Hepatocyte (in vitro differentiated cells): ENCODE results near the gene FNDC11. TPM values are rescaled to one million over a fixed set of nuclear protein-coding genes. Genes with fewer than 3 reads are reported as not detected.
"Not testable (repeated sequence)": the region's sequence is repeated elsewhere in the genome, so short reads cannot be mapped to it uniquely, and the experiment has no call there.

Experiments
- DNase-seq: peaks from one replicate; pipeline ENCODE4 v3.0.0-alpha.2; 2016; ENCODE audit warnings: low spot score
- H2AFZ ChIP-seq: fragments of 200-600 bp; sonication (generic); 2 replicates; pipeline ENCODE4 v1.6.0; 2016; ENCODE audit warnings: antibody characterized with exemption, mild to moderate bottlenecking
- H3K27ac ChIP-seq: fragments of 200-600 bp; sonication (generic); 2 replicates; pipeline ENCODE4 v1.5.1; 2016; ENCODE audit warnings: mild to moderate bottlenecking
- H3K27me3 ChIP-seq: fragments of 200-600 bp; sonication (generic); 2 replicates; pipeline ENCODE4 v1.6.1; 2016
- H3K36me3 ChIP-seq: fragments of 200-600 bp; sonication (generic); replicated peaks from 2 replicates; pipeline ENCODE4 v1.5.1; 2016; ENCODE audit warnings: low read depth; ENCODE audit not compliant: insufficient read depth
- H3K4me1 ChIP-seq: fragments of 200-600 bp; sonication (generic); 2 replicates; pipeline ENCODE4 v1.5.1; 2016; ENCODE audit warnings: mild to moderate bottlenecking, moderate library complexity; ENCODE audit not compliant: insufficient read depth
- H3K4me2 ChIP-seq: fragments of 200-600 bp; sonication (generic); 2 replicates; pipeline ENCODE4 v1.6.0; 2016
- H3K4me3 ChIP-seq: fragments of 200-600 bp; sonication (generic); 2 replicates; pipeline ENCODE4 v1.5.1; 2016; ENCODE audit warnings: mild to moderate bottlenecking
- H3K79me2 ChIP-seq: fragments of 200-600 bp; sonication (generic); 2 replicates; pipeline ENCODE4 v1.6.0; 2017; ENCODE audit warnings: mild to moderate bottlenecking
- H3K9me2 ChIP-seq: fragments of 200-600 bp; sonication (generic); replicated peaks from 2 replicates; pipeline ENCODE4 v1.6.0; 2017; ENCODE audit warnings: mild to moderate bottlenecking; ENCODE audit not compliant: insufficient read depth
- H3K9me3 ChIP-seq: fragments of 200-600 bp; sonication (generic); 2 replicates; pipeline ENCODE4 v1.5.1; 2016; ENCODE audit warnings: low read depth, mild to moderate bottlenecking
- H4K20me1 ChIP-seq: fragments of 200-600 bp; sonication (generic); 2 replicates; pipeline ENCODE4 v1.6.0; 2016; ENCODE audit warnings: mild to moderate bottlenecking; ENCODE audit not compliant: insufficient read depth, poor library complexity, severe bottlenecking
- EZH2 ChIP-seq: fragments of 200-600 bp; sonication (generic); IDR thresholded peaks from 2 replicates; pipeline ENCODE4 v1.6.1; 2016; ENCODE audit warnings: antibody characterized with exemption, mild to moderate bottlenecking, borderline replicate concordance
- EZH2phosphoT487 ChIP-seq: fragments of 200-600 bp; sonication (generic); IDR thresholded peaks from one replicate; pipeline ENCODE4 v1.6.1; 2018; ENCODE audit warnings: antibody characterized with exemption, mild to moderate bottlenecking, low read depth, moderate library complexity; ENCODE audit not compliant: unreplicated experiment, severe bottlenecking
- WGBS: methylation state at CpG from one replicate; pipeline ENCODE4 v1.1.6; 2016; ENCODE audit warnings: low lambda C conversion rate; ENCODE audit errors: missing lambda C conversion rate; 5-methylcytosine and 5-hydroxymethylcytosine counted together
- polyA plus RNA-seq: library from polyadenylated mRNA; unstranded; fragments of >200 nt; fragmentation: Nextera tagmentation; extraction: Ambion mirVana; gene quantifications from 2 replicates; pipeline ENCODE4 v1.2.1, GENCODE V29; 2016
- total RNA-seq: library from RNA; depleted of rRNA; stranded (reverse); fragments of >200 nt; gene quantifications from 2 replicates; pipeline ENCODE4 v1.2.3, GENCODE V29; 2014
- TF ChIP-seq, protein P1 (sequence below): fragments of 200-600 bp; sonication (generic); IDR thresholded peaks from 2 replicates; pipeline ENCODE4 v1.5.1; 2016; ENCODE audit warnings: antibody characterized with exemption, mild to moderate bottlenecking; ENCODE audit not compliant: poor library complexity

FNDC11 gene
- total and polyA plus RNA-seq, 2 experiments from 2014 or later: 0.57 to 0.79 TPM

DNA sequence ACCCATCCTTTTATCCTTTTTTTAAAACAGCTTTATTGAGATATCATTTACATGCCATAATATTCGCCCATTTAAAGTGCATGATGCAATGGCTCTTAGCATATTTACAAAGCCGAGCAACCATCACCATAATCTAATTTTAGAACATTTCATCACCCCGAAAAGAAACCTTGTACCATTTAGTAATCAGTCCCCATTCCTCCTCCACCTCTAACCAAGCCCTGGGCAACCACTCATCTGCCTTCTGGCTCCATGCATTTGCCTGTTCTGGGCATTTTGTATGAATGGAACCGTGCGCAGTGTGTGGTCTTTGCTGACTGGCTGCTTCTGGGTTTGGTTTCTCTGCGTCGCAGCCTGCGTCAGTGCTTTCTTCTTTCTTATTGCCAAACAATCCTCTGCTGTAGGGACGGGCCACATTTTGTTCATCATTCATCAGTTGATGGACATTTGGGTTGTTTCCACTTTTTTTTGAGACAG, 44.8 kb upstream of the FNDC11 start:
- no peaks in the 10 kb centered on the region for H3K9me2 ChIP-seq
- H3K4me2 ChIP-seq: no peak overlapping the region
- H3K27ac ChIP-seq: no peak overlapping the region
- H3K36me3 ChIP-seq: no peaks in the 10 kb centered on the region
- H3K27me3 ChIP-seq: peaks cover 6% of the 10 kb centered on the region
- WGBS: 92% methylated on average over 9 of the region's 9 CpGs
- no peak overlapping the region for H2AFZ ChIP-seq
- no peaks in the 10 kb centered on the region for H3K79me2 ChIP-seq
- H3K9me3 ChIP-seq: no peaks in the 10 kb centered on the region
- DNase-seq: no peak
- no peak overlapping the region for H3K4me3 ChIP-seq
- H4K20me1 ChIP-seq: no peaks in the 10 kb centered on the region
- no peaks in the 10 kb centered on the region for H3K4me1 ChIP-seq
- TF ChIP-seq EZH2phosphoT487: no peak
- TF ChIP-seq, protein P1, sequence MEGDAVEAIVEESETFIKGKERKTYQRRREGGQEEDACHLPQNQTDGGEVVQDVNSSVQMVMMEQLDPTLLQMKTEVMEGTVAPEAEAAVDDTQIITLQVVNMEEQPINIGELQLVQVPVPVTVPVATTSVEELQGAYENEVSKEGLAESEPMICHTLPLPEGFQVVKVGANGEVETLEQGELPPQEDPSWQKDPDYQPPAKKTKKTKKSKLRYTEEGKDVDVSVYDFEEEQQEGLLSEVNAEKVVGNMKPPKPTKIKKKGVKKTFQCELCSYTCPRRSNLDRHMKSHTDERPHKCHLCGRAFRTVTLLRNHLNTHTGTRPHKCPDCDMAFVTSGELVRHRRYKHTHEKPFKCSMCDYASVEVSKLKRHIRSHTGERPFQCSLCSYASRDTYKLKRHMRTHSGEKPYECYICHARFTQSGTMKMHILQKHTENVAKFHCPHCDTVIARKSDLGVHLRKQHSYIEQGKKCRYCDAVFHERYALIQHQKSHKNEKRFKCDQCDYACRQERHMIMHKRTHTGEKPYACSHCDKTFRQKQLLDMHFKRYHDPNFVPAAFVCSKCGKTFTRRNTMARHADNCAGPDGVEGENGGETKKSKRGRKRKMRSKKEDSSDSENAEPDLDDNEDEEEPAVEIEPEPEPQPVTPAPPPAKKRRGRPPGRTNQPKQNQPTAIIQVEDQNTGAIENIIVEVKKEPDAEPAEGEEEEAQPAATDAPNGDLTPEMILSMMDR: no peak
- TF ChIP-seq EZH2: no peak

- H3K9me3 ChIP-seq: no peaks in the 10 kb centered on the region
- WGBS: 93% methylated on average over 3 of the region's 3 CpGs
- no peak overlapping the region for H2AFZ ChIP-seq
- H3K9me2 ChIP-seq: no peaks in the 10 kb centered on the region
- H3K4me1 ChIP-seq: no peaks in the 10 kb centered on the region
- no peak for DNase-seq
- H3K4me2 ChIP-seq: no peak overlapping the region
- H3K4me3 ChIP-seq: no peak overlapping the region
- no peak overlapping the region for H3K27ac ChIP-seq
- TF ChIP-seq EZH2 (no peak), EZH2phosphoT487 (no peak)
- TF ChIP-seq, protein P1: no peak
- H4K20me1 ChIP-seq: no peaks in the 10 kb centered on the region
- H3K27me3 ChIP-seq: peaks cover 5% of the 10 kb centered on the region
- no peaks in the 10 kb centered on the region for H3K79me2 ChIP-seq
- no peaks in the 10 kb centered on the region for H3K36me3 ChIP-seq
Measured at GRCh38 chr20:63513207-63513606, 40.8 kb upstream of the FNDC11 start.

GRCh38 chr20:63514520-63514919, 39.4 kb upstream of the FNDC11 start:
- not testable (repeated sequence) for H3K36me3 ChIP-seq, DNase-seq, H3K4me3 ChIP-seq, H3K27ac ChIP-seq, H4K20me1 ChIP-seq, H3K9me3 ChIP-seq, H2AFZ ChIP-seq, H3K4me1 ChIP-seq, H3K79me2 ChIP-seq, H3K9me2 ChIP-seq, H3K4me2 ChIP-seq, H3K27me3 ChIP-seq
- 86% methylated on average over 10 of the region's 10 CpGs for WGBS

DNA sequence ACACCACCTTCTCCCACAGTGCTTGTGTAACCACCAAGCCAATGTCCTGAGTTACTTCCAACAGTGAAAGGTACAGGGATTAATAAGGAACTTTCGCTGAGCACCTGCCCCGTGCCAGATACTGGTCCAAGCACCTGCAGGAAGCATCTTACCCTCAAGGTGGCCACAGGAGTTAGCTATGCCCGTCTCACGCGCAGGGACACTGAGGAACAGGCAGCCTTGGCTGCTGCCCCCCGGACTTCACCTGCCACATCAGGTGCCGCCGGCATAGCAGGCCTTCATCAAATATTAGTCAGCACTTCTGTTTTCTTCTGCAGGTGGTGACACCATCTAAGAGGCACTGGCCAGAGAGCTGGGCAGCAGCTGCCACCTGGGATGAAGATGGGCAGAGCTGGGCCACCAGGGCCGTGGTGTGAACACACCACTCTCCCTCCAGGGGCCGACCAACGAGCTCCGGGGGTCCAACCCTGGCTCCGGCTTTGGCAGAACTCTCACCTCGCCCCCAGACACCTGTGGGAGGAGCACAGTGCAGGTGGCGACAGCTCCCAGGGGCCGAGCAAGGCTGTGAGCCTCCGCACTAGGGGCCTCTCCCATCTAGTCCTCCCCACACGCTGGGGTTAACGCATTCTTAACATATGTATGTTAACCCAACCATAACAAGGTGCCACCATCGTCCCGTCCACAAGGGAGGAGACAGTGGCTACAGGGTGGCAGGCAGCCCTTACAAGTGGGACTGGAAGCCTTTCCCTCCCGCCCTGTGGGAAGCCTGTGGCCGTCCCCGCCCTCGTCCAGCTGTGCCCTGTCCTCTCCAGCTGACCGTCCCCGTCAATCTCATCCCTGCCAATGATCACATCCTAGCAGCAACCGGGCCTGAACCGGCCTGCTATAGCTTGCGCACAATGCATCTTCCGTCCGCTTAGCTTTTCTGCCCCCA, 36.3 kb upstream of the FNDC11 start:
- Histone ChIP-seq H3K27ac (no peak overlapping the region), H3K4me2 (no peak overlapping the region), H3K9me2 (no peaks in the 10 kb centered on the region), H3K4me3 (no peak overlapping the region), H4K20me1 (peaks cover 16% of the 10 kb centered on the region), H3K79me2 (peaks cover 16% of the 10 kb centered on the region), H3K9me3 (no peaks in the 10 kb centered on the region), H3K4me1 (peaks cover 13% of the 10 kb centered on the region), H3K27me3 (peaks cover 5% of the 10 kb centered on the region), H3K36me3 (no peaks in the 10 kb centered on the region), H2AFZ (no peak overlapping the region)
- no peak for DNase-seq
- no peak for TF ChIP-seq EZH2phosphoT487
- TF ChIP-seq, protein P1: no peak
- TF ChIP-seq EZH2: no peak
- 90% methylated on average over 32 of the region's 32 CpGs for WGBS
